Measurements from ENCODE around the gene TACR1.

Gene TACR1

GRCh38 chr2:75174519-75174918 is 24.8 kb downstream of the TACR1 start:
- TF ChIP-seq RAD21 (IDR thresholded peaks at IDR 0.05; ENCODE audit: low read depth): no peak
- TF ChIP-seq MAX (IDR thresholded peaks at IDR 0.05): no peak
- TF ChIP-seq FOXM1 (IDR thresholded peaks at IDR 0.05; ENCODE audit: borderline replicate concordance, low read depth): no peak
- TF ChIP-seq REST (IDR thresholded peaks at IDR 0.05; ENCODE audit: low read depth): no peak
- TF ChIP-seq TCF12 (IDR thresholded peaks at IDR 0.05; ENCODE audit: low read depth): no peak
- TF ChIP-seq TAF1 (IDR thresholded peaks at IDR 0.05; ENCODE audit: low read depth): no peak
- TF ChIP-seq YY1 (IDR thresholded peaks at IDR 0.05; ENCODE audit: low read depth): no peak
- TF ChIP-seq NFIC (IDR thresholded peaks at IDR 0.05): no peak
- no peak for TF ChIP-seq USF1 (IDR thresholded peaks at IDR 0.05)
- TF ChIP-seq EP300 (IDR thresholded peaks at IDR 0.05; ENCODE audit: borderline replicate concordance): no peak
- TF ChIP-seq TEAD4 (IDR thresholded peaks at IDR 0.05): no peak
- TF ChIP-seq ZBTB7A (IDR thresholded peaks at IDR 0.05; ENCODE audit: low read depth): no peak
- no peak for TF ChIP-seq CREB1 (IDR thresholded peaks at IDR 0.05; ENCODE audit: low read depth)

GRCh38 chr2:75173740-75174139 is 25.6 kb downstream of the TACR1 start:
- no peak for TF ChIP-seq TEAD4 (IDR thresholded peaks at IDR 0.05)
- no peak for TF ChIP-seq REST (IDR thresholded peaks at IDR 0.05; ENCODE audit: low read depth)
- TF ChIP-seq FOXM1 (IDR thresholded peaks at IDR 0.05; ENCODE audit: borderline replicate concordance, low read depth): no peak
- TF ChIP-seq NFIC (IDR thresholded peaks at IDR 0.05): no peak
- TF ChIP-seq EP300 (IDR thresholded peaks at IDR 0.05; ENCODE audit: borderline replicate concordance): no peak
- TF ChIP-seq YY1 (IDR thresholded peaks at IDR 0.05; ENCODE audit: low read depth): no peak
- no peak for TF ChIP-seq TAF1 (IDR thresholded peaks at IDR 0.05; ENCODE audit: low read depth)

- no peak for TF ChIP-seq YY1 (IDR thresholded peaks at IDR 0.05; ENCODE audit: low read depth)
- TF ChIP-seq FOXM1 (IDR thresholded peaks at IDR 0.05; ENCODE audit: borderline replicate concordance, low read depth): no peak
- no peak for TF ChIP-seq ZBTB7A (IDR thresholded peaks at IDR 0.05; ENCODE audit: low read depth)
Observed at GRCh38 chr2:75170889-75171288, 28.4 kb downstream of the TACR1 start.

- TF ChIP-seq TCF12 (IDR thresholded peaks at IDR 0.05; ENCODE audit: low read depth): no peak
- no peak for TF ChIP-seq CEBPB (IDR thresholded peaks at IDR 0.05)
- TF ChIP-seq USF1 (IDR thresholded peaks at IDR 0.05): no peak
- TF ChIP-seq MAX (IDR thresholded peaks at IDR 0.05): no peak
- no peak for TF ChIP-seq EGR1 (IDR thresholded peaks at IDR 0.05)
- no peak for TF ChIP-seq REST (IDR thresholded peaks at IDR 0.05; ENCODE audit: low read depth)
- no peak for TF ChIP-seq EP300 (IDR thresholded peaks at IDR 0.05; ENCODE audit: borderline replicate concordance)
- no peak for TF ChIP-seq CREB1 (IDR thresholded peaks at IDR 0.05; ENCODE audit: low read depth)
- TF ChIP-seq TEAD4 (IDR thresholded peaks at IDR 0.05): no peak
- TF ChIP-seq FOXM1 (IDR thresholded peaks at IDR 0.05; ENCODE audit: borderline replicate concordance, low read depth): no peak
- TF ChIP-seq TAF1 (IDR thresholded peaks at IDR 0.05; ENCODE audit: low read depth): no peak
- TF ChIP-seq ZBTB7A (IDR thresholded peaks at IDR 0.05; ENCODE audit: low read depth): no peak
Observed at GRCh38 chr2:75168186-75168585, 31.1 kb downstream of the TACR1 start.

GRCh38 chr2:75166491-75166890 is 32.8 kb downstream of the TACR1 start:
- TF ChIP-seq RAD21 (IDR thresholded peaks at IDR 0.05; ENCODE audit: low read depth) (no peak), EP300 (IDR thresholded peaks at IDR 0.05; ENCODE audit: borderline replicate concordance) (no peak), FOXM1 (IDR thresholded peaks at IDR 0.05; ENCODE audit: borderline replicate concordance, low read depth) (no peak), TCF12 (IDR thresholded peaks at IDR 0.05; ENCODE audit: low read depth) (no peak), REST (IDR thresholded peaks at IDR 0.05; ENCODE audit: low read depth) (no peak), ZBTB7A (IDR thresholded peaks at IDR 0.05; ENCODE audit: low read depth) (no peak), YY1 (IDR thresholded peaks at IDR 0.05; ENCODE audit: low read depth) (no peak), NFIC (IDR thresholded peaks at IDR 0.05) (no peak), USF1 (IDR thresholded peaks at IDR 0.05) (no peak), TEAD4 (IDR thresholded peaks at IDR 0.05) (no peak), CREB1 (IDR thresholded peaks at IDR 0.05; ENCODE audit: low read depth) (no peak), CEBPB (IDR thresholded peaks at IDR 0.05) (no peak), EGR1 (IDR thresholded peaks at IDR 0.05) (no peak), TAF1 (IDR thresholded peaks at IDR 0.05; ENCODE audit: low read depth) (no peak), MAX (IDR thresholded peaks at IDR 0.05) (no peak)
